Activated CD8-positive, alpha-beta T cell treated with anti-CD3 and anti-CD28 coated beads for 36 hours (primary cell): ENCODE measurements around the gene CDKL1. TPM values are rescaled to one million over a fixed set of nuclear protein-coding genes. Genes with fewer than 3 reads are reported as not detected.

ENCODE experiments used
- ATAC-seq: fragments of 200-7000 bp; cut with Tn5 transposase; one replicate; pipeline ENCODE4 v1.10.0; 2021; ENCODE audit warnings: mild to moderate bottlenecking, moderate library complexity
- CTCF ChIA-PET: fragments of 350-600 bp; sonication (Branson Sonifier 250); formaldehyde crosslinking; loops from one replicate; lab custom pipeline; 2021; ENCODE audit warnings: antibody characterized with exemption; lab: Charles Lee
- POLR2A ChIA-PET: fragments of 350-600 bp; sonication (Branson Sonifier 250); formaldehyde crosslinking; loops from one replicate; lab custom pipeline; 2021; ENCODE audit warnings: antibody characterized with exemption; lab: Charles Lee
- DNase-seq: peaks from one replicate; pipeline ENCODE4 v3.0.0-alpha.2; 2020
- H3K27ac Mint-ChIP-seq: one replicate; pipeline ENCODE4 v1.8.0; 2021; ENCODE audit warnings: mild to moderate bottlenecking, mixed read lengths
- H3K27me3 Mint-ChIP-seq: one replicate; pipeline ENCODE4 v1.8.0; 2021; ENCODE audit warnings: mixed read lengths
- H3K36me3 Mint-ChIP-seq: one replicate; pipeline ENCODE4 v1.8.0; 2021; ENCODE audit warnings: low read depth, mixed read lengths
- H3K4me1 Mint-ChIP-seq: one replicate; pipeline ENCODE4 v1.8.0; 2021; ENCODE audit warnings: low read depth, mixed read lengths
- H3K4me3 Mint-ChIP-seq: one replicate; pipeline ENCODE4 v1.8.0; 2021; ENCODE audit warnings: mild to moderate bottlenecking, moderate library complexity, mixed read lengths
- H3K9me3 Mint-ChIP-seq: one replicate; pipeline ENCODE4 v1.8.0; 2021; ENCODE audit warnings: mixed read lengths
- intact Hi-C: fragments of 100-400 bp; cut with micrococcal nuclease; formaldehyde crosslinking; loops from one replicate; pipeline ENCODE4 v1.10.0; 2022
- total RNA-seq, 2 experiments: library from RNA; stranded (reverse); gene quantifications; one replicate each; pipeline ENCODE4 v1.2.3, GENCODE V29; 2021
- TF ChIP-seq, protein P1 (sequence below): fragments of 200-600 bp; IDR thresholded peaks from one replicate; pipeline ENCODE4 v1.8.0; 2022; ENCODE audit warnings: antibody characterized with exemption, mild to moderate bottlenecking

The CDKL1 gene
- total RNA-seq, 2 experiments from 2014 or later: 3.3 to 7.7 TPM

- CTCF ChIA-PET: no interaction called here
- Mint-ChIP-seq H3K36me3 (no peaks in the 10 kb centered on the region), H3K4me3 (no peak overlapping the region), H3K27me3 (no peaks in the 10 kb centered on the region), H3K9me3 (peaks cover 19% of the 10 kb centered on the region), H3K4me1 (no peaks in the 10 kb centered on the region), H3K27ac (no peak overlapping the region)
- TF ChIP-seq, protein P1, sequence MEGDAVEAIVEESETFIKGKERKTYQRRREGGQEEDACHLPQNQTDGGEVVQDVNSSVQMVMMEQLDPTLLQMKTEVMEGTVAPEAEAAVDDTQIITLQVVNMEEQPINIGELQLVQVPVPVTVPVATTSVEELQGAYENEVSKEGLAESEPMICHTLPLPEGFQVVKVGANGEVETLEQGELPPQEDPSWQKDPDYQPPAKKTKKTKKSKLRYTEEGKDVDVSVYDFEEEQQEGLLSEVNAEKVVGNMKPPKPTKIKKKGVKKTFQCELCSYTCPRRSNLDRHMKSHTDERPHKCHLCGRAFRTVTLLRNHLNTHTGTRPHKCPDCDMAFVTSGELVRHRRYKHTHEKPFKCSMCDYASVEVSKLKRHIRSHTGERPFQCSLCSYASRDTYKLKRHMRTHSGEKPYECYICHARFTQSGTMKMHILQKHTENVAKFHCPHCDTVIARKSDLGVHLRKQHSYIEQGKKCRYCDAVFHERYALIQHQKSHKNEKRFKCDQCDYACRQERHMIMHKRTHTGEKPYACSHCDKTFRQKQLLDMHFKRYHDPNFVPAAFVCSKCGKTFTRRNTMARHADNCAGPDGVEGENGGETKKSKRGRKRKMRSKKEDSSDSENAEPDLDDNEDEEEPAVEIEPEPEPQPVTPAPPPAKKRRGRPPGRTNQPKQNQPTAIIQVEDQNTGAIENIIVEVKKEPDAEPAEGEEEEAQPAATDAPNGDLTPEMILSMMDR: no peak
- POLR2A ChIA-PET: interaction anchor here (0.7 to 1.1 kb wide), 2 partner anchors 9 to 354 kb away, joined by 3 read pairs; no protein-coding TSS in a partner anchor
- intact Hi-C loops: no loop called here
- ATAC-seq (no peak), DNase-seq (no peak)
These were observed 10.6 kb upstream of the CDKL1 start for GRCh38 chr14:50407111-50407812.

- Mint-ChIP-seq H3K4me1 (no peaks in the 10 kb centered on the region), H3K27ac (no peak overlapping the region), H3K9me3 (peaks cover 5% of the 10 kb centered on the region), H3K27me3 (no peaks in the 10 kb centered on the region), H3K36me3 (no peaks in the 10 kb centered on the region), H3K4me3 (no peak overlapping the region)
- DNase-seq: no peak
- intact Hi-C loops: no loop called here
- POLR2A ChIA-PET: no interaction called here
- CTCF ChIA-PET: interaction anchor here (0.6 to 0.7 kb wide), 2 partner anchors 84 to 383 kb away, joined by 3 to 4 read pairs; no protein-coding TSS in a partner anchor
- no peak for ATAC-seq
- TF ChIP-seq, protein P1: no peak
These were observed 6.7 kb upstream of the CDKL1 start for GRCh38 chr14:50403419-50403818.

DNA sequence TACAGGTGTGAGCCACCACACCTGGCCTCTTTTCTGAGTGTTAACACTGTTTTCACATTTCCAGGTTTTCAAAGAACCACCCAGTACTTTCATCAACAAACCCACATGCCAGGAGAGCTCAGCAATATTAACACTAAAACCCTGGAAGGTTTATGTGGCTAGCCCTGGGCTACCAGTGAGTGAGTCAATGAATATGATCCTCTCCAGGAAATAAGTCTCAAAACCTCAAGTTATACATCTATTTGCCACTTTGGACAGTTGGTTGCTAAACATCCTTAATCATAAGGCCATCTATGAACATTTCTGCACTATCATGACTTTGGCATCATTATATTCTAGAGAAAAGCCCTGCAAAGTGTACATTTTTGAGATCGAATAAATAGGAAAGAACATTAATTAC lies 6.3 kb upstream of the CDKL1 start:
- H3K36me3 Mint-ChIP-seq: no peaks in the 10 kb centered on the region

DNA sequence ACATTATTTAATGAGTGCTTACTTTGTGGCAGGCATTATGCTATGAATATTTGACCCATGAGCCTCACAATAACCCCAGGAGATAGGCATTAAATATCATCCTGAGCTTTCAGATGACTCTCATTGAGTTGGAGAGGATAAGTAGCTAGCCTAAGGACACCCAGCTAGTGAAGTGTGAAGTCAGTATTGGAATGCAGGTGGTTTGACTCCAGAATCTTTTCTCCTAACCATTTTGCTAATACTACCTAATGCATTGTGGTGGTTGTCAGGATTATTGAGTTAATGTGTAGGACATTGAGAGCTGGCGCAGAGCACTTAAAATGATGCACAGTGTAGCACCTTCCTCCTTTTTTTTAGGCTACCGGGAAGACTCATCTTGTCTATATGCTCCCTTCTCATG lies 3.8 kb upstream of the CDKL1 start:
- intact Hi-C loops: no loop called here
- no peak for ATAC-seq
- H3K9me3 Mint-ChIP-seq: peaks cover under 1% of the 10 kb centered on the region
- no peak for DNase-seq
- TF ChIP-seq, protein P1: no peak
- CTCF ChIA-PET: interaction anchor here (1.0 to 1.7 kb wide), 2 partner anchors 21 to 79 kb away, joined by 3 to 5 read pairs; no protein-coding TSS in a partner anchor
- peaks cover 10% of the 10 kb centered on the region for H3K4me1 Mint-ChIP-seq
- no peak overlapping the region for H3K27ac Mint-ChIP-seq
- POLR2A ChIA-PET: interaction anchor here (0.7 to 0.9 kb wide), 3 partner anchors 12 to 126 kb away, joined by 3 read pairs; no protein-coding TSS in a partner anchor
- peaks cover 2% of the 10 kb centered on the region for H3K36me3 Mint-ChIP-seq
- peaks cover 4% of the 10 kb centered on the region for H3K27me3 Mint-ChIP-seq
- H3K4me3 Mint-ChIP-seq: no peak overlapping the region

More for the DNA sequence above, 6.3 kb upstream of the CDKL1 start:
- Mint-ChIP-seq H3K9me3 (peaks cover 5% of the 10 kb centered on the region), H3K4me1 (no peaks in the 10 kb centered on the region), H3K27me3 (no peaks in the 10 kb centered on the region), H3K27ac (no peak overlapping the region), H3K4me3 (no peak overlapping the region)
- TF ChIP-seq, protein P1: no peak
- DNase-seq (no peak), ATAC-seq (no peak)
- POLR2A ChIA-PET: no interaction called here
- CTCF ChIA-PET: interaction anchor here (0.6 kb wide), 1 partner anchor 384 kb away, joined by 3 read pairs; no protein-coding TSS in a partner anchor
- intact Hi-C loops: no loop called here
